ENCODE results near the gene SEZ6L.

The SEZ6L gene

GRCh38 chr22:26302726-26303125 is 133.5 kb downstream of the SEZ6L start:
- no peak for DNase-seq (ENCODE audit: low spot score)
- in situ Hi-C loops (cut with MboI; ENCODE audit: low pct_unique_long_range_greater_than_20kb, low sequenced_read_pairs, unreplicated experiment) = loop anchor here (25.0 kb wide), 1 partner anchor 190 kb away; no protein-coding TSS in a partner anchor
- TF ChIP-seq, protein P1, sequence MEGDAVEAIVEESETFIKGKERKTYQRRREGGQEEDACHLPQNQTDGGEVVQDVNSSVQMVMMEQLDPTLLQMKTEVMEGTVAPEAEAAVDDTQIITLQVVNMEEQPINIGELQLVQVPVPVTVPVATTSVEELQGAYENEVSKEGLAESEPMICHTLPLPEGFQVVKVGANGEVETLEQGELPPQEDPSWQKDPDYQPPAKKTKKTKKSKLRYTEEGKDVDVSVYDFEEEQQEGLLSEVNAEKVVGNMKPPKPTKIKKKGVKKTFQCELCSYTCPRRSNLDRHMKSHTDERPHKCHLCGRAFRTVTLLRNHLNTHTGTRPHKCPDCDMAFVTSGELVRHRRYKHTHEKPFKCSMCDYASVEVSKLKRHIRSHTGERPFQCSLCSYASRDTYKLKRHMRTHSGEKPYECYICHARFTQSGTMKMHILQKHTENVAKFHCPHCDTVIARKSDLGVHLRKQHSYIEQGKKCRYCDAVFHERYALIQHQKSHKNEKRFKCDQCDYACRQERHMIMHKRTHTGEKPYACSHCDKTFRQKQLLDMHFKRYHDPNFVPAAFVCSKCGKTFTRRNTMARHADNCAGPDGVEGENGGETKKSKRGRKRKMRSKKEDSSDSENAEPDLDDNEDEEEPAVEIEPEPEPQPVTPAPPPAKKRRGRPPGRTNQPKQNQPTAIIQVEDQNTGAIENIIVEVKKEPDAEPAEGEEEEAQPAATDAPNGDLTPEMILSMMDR (IDR thresholded peaks at IDR 0.05; ENCODE audit: extremely low read depth, insufficient read depth, missing control alignments) = no peak

GRCh38 chr22:26303475-26303874 is 134.2 kb downstream of the SEZ6L start:
- DNase-seq (ENCODE audit: low spot score) = no peak
- TF ChIP-seq, protein P1 (IDR thresholded peaks at IDR 0.05; ENCODE audit: extremely low read depth, insufficient read depth, missing control alignments) = no peak
- in situ Hi-C loops (cut with MboI; ENCODE audit: low pct_unique_long_range_greater_than_20kb, low sequenced_read_pairs, unreplicated experiment) = loop anchor here (25.0 kb wide), 1 partner anchor 191 kb away; no protein-coding TSS in a partner anchor

GRCh38 chr22:26304730-26305129 is 135.5 kb downstream of the SEZ6L start:
- no peak for DNase-seq (ENCODE audit: low spot score)
- in situ Hi-C loops (cut with MboI; ENCODE audit: low pct_unique_long_range_greater_than_20kb, low sequenced_read_pairs, unreplicated experiment) = loop anchor here (25.0 kb wide), 1 partner anchor 192 kb away; no protein-coding TSS in a partner anchor
- TF ChIP-seq, protein P1 (IDR thresholded peaks at IDR 0.05; ENCODE audit: extremely low read depth, insufficient read depth, missing control alignments) = no peak

GRCh38 chr22:26308467-26308866 is 139.2 kb downstream of the SEZ6L start:
- in situ Hi-C loops (cut with MboI; ENCODE audit: low pct_unique_long_range_greater_than_20kb, low sequenced_read_pairs, unreplicated experiment) = loop anchor here (25.0 kb wide), 1 partner anchor 196 kb away; no protein-coding TSS in a partner anchor
- no peak for DNase-seq (ENCODE audit: low spot score)
- TF ChIP-seq, protein P1 (IDR thresholded peaks at IDR 0.05; ENCODE audit: extremely low read depth, insufficient read depth, missing control alignments) = no peak

DNA sequence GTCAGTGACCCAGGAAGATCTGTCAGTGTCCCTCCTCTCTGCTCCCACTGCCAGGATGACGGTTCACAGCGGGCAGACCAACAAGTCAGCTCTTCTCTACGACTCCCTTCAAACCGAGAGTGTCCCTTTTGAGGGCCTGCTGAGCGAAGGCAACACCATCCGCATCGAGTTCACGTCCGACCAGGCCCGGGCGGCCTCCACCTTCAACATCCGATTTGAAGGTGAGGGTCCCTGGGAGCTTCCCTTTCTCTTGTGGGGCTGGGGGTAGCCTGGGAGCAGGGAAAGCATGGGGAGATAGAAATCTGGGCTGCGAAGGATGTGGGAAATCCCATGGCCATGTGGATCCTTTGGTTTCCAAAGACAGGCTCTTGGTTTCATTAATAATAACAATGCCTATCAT is 141.4 kb downstream of the SEZ6L start:
- TF ChIP-seq, protein P1 (IDR thresholded peaks at IDR 0.05; ENCODE audit: extremely low read depth, insufficient read depth, missing control alignments) = no peak
- DNase-seq (ENCODE audit: low spot score) = no peak
- in situ Hi-C loops (cut with MboI; ENCODE audit: low pct_unique_long_range_greater_than_20kb, low sequenced_read_pairs, unreplicated experiment) = loop anchor here (25.0 kb wide), 1 partner anchor 198 kb away; no protein-coding TSS in a partner anchor

DNA sequence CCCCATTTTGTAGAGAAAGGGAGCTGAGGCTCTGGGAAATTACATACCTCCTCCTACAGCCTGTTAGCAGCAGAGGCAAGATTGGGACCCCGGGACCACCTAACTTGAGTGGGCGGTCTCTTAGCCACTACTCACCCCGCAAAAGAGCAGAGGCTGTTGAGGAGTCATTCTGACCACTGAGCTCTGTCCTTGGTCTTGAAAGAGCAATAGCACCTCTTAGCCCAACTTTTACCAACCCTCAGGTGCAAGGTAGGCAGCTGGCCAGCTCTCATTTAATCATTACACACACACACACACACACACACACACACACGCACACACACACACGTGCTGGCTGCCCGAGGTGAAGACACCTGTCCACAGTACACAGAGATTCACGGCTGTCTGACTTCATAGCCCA is 144.0 kb downstream of the SEZ6L start:
- no peak for DNase-seq (ENCODE audit: low spot score)
- TF ChIP-seq, protein P1 (IDR thresholded peaks at IDR 0.05; ENCODE audit: extremely low read depth, insufficient read depth, missing control alignments) = no peak
- in situ Hi-C loops (cut with MboI; ENCODE audit: low pct_unique_long_range_greater_than_20kb, low sequenced_read_pairs, unreplicated experiment) = loop anchor here (25.0 kb wide), 1 partner anchor 201 kb away; no protein-coding TSS in a partner anchor
